Jurkat, Clone E6-1 (cell line): Measurements from ENCODE around the gene HERC2.

ENCODE experiments used
- DNase-seq: peaks from one replicate; pipeline ENCODE4 v3.0.0-alpha.2; 2011; ENCODE audit warnings: low read depth, low spot score
- H3K4me3 ChIP-seq: 2 replicates; pipeline ENCODE4 v1.5.1; 2011; ENCODE audit warnings: mild to moderate bottlenecking, low read length, control low read depth, moderate library complexity

The HERC2 gene

DNA sequence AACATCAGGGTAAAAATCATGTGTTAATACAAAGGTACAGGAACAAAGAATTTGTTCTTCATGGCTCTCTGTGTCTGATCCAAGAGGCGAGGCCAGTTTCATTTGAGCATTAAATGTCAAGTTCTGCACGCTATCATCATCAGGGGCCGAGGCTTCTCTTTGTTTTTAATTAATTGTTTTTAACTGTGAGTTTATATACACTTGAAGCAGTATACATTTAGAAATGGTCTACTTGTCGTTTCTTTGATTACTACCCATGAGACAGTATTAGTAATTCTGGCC is 201.7 kb downstream of the HERC2 start:
- no peak overlapping the region for H3K4me3 ChIP-seq
- DNase-seq, result no peak

DNA sequence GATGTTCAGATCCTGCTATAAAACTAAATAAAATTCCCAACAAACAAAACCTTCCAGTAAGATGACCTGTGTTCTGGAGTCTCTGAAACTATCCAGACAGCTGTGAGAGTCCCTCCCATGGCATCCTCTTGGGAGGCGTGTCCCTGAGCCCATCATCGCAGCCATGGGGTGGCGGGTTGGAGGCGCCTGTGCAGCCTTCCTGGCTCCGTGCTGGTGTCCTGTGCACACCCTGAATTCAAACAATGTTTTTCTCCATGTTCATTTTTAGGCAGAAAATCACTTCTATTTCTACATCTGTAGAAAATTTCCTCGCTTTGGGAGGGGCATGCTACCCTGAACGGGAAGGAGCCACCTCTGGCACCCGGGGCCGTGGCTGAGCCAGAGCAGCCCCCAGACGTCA is 203.4 kb downstream of the HERC2 start:
- DNase-seq, result no peak
- H3K4me3 ChIP-seq, result no peak overlapping the region

DNA sequence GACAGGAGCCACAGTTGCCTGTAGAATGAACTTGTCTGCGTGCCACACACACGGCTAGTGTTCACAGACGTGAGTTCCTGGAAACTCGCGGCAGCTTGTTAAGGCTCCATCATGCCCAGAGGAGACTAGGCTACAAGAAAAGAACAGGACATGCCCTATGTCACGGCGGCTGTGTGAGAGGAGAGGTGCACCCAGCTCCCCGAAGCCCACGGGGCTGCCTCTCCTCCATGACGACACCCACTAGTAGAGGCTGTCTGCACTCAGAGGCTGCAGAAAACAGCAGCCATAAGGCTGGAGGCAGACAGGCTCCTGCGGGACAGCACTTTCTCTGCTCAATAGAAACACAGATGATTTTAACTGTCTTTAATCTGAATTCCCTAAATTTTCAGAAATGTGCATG is 203.9 kb downstream of the HERC2 start:
- DNase-seq, result no peak
- no peak overlapping the region for H3K4me3 ChIP-seq

DNA sequence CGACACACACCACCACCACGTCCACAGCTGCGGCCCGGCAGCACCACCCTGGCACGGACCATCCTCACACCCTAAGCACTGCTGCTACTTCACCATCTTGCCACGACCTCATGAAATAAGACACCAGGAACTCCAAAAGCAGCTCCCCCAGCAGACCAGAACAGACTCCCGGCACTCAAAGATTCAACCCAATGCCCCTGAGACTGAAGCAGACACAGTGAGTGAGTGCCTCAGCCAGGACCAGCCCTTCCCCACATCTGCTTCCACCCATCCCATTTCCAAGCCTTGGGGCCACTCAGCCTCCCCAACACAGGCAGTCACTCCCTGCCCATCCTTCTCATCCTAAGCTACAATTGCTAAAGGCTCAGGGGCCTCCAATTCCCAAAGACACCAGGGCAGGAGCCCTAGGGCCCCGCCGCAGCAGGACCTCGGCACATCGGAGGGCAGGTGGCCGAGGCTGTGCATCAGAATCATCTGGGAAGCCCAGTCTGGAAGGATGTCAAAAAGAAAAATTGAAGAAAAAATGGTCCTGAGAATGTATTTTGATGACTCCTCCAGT is 204.5 kb downstream of the HERC2 start:
- no peak overlapping the region for H3K4me3 ChIP-seq
- no peak for DNase-seq

DNA sequence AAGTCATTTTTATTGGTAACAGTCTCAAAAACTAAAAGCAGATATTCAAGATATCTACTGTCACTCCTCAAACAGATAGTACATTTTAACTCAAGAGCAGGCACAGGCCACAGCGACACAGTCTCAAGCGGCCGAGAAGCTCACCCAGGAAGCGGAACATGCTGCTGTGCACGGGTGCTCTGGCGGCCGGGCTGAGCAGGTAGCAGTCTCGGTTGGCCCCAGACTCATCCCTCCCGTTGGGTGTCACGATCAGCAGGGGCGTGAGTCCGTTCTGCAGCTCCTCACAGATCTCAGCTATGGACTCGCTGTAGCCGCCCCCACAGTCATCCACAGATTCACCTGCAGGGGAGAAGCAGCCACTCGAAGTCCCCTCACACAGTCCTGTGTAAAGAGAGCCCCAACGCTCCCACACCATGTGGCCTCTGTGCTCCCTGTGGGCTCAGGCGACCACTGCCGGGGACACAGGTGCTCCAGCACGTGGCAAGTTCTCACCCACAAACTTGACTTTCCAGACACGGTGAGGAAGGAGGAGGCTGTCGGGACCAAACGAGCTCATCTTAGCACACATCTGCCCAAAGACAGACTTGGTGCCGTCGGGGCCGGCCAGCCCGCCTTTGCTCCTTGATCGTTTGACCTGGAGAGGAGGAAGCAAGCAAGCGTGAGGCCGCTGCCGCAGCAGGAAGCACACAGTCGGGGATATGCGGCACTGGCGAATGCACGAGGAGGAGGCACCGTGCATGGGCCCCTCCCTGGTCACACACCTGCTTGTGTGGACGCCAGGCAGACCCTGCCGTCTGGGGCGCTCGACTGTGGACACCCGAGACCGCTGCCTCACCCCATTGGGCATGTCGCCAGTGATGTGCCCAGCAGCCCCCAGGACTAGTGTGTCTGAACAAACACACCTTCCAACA is 205.2 kb downstream of the HERC2 start:
- H3K4me3 ChIP-seq, result no peak overlapping the region

DNA sequence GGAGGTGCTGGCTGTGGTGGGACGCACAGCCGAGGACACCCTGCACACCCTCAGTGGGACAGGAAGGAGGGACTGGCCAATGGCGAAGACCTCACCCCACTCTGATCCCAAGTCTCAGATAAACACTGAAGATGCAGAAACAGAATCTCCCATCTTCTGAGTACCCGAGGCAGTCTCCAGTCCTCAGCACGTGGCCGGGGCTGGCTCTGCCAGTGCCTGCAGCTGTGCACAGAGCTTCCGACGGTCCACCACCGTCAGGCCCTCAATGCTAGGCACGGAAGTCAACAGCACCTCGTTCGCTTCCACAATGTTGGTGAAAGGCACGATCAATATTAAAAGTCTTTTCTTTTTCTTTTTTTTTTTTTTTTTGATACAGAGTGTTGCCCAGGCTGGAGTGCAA is 206.1 kb downstream of the HERC2 start:
- no peak for DNase-seq
- no peak overlapping the region for H3K4me3 ChIP-seq

More for the DNA sequence above, 205.2 kb downstream of the HERC2 start:
- DNase-seq, result no peak

DNA sequence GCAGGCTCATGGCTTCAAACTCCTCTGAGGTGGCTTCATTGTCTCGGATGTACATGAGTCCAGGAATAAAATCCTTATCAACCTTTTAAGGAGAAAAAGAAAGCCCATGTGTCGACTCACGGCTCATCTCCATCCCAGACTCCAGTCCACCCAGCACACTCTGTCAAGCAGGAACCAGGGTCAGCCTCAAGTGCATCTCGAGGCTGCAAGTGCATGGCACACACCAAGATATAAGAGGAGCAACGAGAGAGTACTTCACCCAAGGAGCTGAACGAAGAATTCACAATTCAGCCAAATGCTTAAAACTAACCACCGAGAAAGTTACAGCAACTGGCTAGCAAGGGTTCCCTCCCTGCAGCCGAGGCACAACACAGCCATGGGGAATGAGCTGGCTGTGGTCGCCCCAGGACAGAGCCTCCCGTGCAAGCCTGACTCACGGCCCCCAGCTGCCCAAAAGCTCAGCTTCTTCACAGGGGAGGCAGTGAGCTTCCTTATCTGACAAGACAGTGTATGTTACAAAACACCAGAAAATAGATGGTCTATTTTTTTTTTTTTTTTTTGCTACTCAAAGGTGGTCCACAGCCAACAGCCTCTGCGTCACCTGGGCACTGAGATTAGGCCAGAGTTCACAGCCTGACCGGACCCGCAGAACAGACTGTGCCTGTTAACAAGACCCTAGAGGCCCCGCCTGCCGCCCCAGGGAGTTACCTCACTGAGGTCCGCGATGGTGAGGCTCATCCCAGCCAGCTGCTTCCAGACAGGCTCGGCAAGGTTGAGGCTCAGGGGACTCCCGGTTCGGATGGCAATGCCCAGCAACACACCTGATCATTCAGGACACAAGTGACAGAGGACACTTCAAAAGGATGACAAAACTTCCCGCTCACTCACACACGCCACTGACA is 207.0 kb downstream of the HERC2 start:
- DNase-seq, result no peak
- no peak overlapping the region for H3K4me3 ChIP-seq

DNA sequence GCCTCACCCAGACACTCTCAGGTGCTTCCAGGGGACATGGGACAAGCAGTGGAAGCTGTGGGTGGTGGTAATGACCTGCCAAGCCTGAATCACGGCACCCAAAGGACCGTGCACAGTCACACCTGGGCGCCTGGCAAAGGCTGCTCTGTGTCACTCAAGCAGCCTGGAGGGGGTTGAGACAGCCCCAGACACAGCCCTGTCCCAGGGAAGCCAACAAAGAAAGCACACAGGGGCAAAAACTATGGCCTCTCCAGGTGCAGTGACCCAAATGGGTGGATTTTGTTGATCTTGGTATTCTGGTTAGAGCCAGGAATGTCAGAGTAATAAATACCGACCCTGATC is 207.9 kb downstream of the HERC2 start:
- DNase-seq, result no peak
- H3K4me3 ChIP-seq, result no peak overlapping the region

DNA sequence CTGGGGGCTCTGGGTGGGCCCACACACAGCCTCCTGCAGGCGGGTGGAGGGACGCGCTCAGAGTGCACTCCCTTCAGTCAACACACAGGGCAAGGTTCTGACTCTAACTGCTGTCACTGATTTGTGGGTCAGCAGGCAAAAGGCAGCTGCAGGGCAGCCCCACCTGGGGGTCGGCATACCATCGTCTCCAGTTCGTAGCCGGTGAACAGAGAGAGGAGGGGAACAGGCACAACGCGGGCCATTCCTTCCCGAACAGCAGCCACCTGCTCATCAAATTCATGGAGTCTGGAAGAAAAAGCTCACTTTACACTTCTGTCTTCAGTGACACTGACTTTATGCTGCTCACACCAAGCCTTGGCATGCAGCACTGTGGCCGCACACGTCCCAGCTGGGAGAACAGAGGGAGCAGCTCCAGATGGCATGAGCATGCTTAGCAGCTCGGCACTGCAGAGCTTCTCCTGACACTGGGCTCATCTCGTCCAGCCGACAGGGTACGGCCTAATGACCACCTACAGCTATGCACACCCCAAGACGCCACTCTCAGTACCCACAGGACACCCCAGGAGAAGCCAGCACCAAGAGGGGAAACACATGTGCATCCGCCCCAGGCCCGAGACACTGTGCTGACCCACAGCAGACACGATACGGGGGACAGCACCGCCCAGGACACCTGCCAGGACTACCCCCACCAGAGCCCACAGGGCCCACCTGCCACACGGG is 208.4 kb downstream of the HERC2 start:
- no peak overlapping the region for H3K4me3 ChIP-seq
- DNase-seq, result no peak

DNA sequence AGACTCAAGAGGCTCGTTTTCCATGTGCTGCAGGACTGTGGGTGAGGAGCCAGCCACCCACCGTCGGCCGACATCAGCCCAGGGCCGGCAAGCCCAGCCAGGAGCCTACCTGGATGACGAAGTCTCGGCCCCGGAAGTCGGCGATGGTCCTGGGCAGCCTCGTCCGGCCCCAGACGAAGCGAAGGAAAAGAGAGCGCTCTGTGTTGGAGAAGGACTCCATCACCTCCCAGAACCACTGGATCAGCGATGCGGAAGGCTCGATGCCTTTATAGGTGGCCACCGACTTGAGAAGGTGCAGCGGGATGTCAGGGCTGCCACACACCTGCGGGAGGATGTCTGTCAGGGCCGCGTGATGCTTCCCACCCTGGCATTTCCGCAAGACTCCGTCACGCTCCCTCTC is 209.0 kb downstream of the HERC2 start:
- no peak for DNase-seq
- no peak overlapping the region for H3K4me3 ChIP-seq

DNA sequence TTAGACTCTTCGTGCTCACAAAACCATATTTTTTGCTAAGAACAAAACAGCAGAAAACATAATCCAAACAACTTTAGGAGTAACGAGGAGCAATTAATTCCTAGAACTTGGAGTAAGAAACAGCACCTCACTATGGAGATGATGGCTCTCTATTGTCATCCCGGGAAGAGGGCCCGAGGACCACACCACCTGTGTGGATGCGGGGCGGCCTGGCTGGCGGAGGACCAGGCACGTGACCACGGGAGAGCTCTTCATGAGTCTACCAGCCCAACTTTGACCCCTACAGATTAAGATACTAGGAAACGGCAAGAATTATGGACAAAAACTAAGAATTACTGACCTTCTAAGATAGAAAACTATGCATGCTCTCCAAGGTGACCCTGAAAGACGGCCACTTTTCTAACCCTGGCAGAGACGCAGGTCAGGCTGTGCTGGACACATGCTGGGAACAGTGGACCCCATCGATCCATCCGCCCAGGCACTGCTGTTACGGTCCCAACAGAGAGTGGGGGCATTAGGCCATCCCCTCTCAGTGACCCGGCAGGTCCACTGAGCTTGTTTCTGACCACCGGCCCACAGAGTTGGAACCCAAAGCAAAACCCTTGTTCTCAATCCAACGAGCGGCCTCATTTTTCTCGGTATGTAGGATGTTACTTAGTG is 209.7 kb downstream of the HERC2 start:
- DNase-seq, result no peak
- H3K4me3 ChIP-seq, result no peak overlapping the region

DNA sequence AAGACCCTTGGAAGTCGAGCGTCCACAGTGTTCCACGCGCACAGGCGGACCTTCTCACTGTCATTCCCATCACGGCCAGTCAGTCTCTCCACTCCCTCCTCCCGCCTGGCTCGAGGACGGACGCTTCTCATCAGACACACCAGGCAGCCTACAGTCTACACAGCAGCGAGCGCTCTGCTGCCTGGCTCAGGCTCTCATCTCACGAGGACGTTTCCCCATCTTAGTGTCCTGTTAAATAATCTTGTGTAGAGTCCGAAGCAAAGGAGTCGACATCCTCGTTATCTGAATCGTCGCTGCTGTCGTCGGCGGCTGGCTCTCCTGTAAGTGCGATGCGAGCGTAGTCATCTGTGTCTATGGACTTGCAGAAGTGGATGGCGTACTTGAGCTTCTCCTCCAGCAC is 210.4 kb downstream of the HERC2 start:
- no peak for DNase-seq
- no peak overlapping the region for H3K4me3 ChIP-seq

DNA sequence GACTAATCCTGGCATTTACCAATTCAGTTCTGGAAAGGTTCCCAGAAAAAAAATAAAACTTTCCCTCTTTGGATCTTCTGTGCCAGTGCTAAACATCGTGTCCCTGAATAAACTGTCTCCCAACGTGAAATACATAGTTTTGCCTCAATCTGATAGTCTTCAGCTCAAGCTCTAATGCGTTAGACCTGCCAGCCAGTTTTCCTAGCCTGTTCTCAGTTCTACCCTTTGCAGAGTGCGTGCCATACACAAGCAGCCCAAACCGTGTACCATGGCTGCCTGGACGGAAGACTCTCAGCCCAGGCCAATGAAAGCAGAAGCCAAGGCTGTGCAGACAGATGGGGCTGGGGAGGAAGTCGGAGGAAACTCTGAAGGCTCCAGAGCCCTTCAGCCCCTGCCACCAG is 211.5 kb downstream of the HERC2 start:
- no peak overlapping the region for H3K4me3 ChIP-seq
- no peak for DNase-seq

DNA sequence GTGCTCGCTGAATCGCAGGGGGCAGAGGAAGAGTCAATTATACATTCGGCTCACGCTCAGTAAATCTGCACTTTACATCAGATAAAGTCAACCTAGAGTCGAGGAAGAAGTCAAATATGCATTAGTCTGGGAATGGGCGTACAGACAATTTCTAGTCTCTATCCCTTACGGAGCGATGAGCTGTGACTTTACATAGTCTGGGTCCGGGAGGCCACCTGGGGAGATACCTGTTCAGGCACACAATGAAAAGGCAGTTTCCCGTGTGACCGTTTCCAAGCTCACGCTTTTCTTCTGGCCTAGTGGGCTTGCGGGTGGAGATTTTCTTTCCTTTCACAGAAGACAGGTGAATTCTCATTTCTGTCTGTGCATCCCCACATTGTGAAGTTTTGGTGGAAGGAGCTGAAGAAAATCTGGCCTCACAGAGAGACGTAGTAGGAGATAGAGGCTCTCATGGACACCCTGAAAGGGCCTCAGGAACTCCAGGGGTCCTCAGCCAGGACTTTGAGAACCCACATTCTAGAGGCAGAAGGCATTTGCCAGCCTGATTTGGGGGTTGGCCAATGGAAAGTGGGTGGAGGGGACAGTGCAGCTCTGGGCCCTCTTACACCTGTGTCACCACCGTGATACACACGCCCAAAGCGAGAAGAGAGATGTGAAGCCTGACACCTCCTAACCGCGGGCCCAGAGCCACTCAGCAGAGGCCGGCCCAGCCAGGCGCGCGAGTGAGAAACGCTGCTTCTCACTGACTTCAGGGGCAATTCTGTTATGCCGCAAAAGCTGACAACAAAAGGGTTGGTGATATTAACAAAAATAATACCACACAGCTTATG is 212.1 kb downstream of the HERC2 start:
- no peak overlapping the region for H3K4me3 ChIP-seq
- no peak for DNase-seq

DNA sequence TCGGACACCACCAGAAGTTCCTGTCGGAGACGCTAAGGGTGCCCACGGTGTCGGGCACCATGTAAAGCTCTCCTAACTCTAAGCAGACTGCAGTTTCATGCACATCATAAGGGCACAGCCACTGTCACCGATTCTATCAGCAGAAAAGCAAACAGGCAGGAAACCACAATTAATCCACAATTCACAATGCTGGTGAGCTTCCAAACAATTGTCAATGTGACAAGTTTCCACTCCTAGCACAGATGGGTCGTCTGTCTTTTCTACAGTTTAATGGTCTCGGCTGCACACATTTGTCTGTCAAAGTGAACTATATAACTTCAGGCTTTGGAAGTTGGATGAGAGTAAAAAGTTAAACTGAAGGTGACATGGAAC is 214.1 kb downstream of the HERC2 start:
- peak overlapping the region; percentile 15; the same call in 1 of the 2 replicates for H3K4me3 ChIP-seq

DNA sequence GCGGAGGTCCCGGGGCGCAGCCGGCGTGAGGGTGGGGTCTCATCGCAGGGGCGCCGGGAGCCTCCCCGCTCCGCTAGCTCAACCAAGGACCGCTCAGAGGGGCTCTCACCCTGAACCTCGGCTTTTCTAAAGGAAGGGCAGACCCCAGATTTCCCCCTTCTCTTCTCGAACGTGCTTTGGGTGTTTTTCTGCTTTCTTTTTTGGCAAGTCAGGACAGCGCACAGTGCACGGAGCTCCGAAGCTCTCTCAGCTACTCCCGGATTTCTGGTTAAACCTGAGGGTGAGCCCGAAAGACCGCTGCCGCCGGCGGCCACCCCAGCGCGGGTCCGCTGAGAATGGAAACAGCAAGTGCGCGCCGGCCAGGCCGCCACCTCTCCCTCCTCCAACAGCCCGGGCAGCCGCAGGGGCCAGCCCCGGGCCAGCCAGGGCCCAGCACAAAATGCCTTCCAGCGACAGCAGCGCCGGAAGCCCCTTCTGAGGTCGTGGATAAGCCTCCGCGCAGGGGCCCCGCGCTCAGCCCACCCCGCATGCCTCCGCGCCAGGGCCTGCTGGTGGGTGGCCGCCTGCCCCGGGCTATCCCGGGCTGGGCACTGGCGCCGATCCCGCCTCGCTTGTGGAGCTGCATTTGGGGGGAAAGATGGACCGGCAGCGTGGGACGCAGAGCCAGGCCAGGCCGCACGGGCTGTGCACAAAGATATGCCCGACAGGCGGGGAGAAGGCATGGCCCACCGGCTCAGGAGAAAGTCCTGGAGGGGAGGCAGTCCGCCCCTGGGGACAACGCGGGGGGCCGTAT is 214.7 kb downstream of the HERC2 start:
- no peak for DNase-seq
- H3K4me3 ChIP-seq, result peak overlapping the region; percentile 35

More for the DNA sequence above, 214.1 kb downstream of the HERC2 start:
- peak; percentile 75 for DNase-seq

DNA sequence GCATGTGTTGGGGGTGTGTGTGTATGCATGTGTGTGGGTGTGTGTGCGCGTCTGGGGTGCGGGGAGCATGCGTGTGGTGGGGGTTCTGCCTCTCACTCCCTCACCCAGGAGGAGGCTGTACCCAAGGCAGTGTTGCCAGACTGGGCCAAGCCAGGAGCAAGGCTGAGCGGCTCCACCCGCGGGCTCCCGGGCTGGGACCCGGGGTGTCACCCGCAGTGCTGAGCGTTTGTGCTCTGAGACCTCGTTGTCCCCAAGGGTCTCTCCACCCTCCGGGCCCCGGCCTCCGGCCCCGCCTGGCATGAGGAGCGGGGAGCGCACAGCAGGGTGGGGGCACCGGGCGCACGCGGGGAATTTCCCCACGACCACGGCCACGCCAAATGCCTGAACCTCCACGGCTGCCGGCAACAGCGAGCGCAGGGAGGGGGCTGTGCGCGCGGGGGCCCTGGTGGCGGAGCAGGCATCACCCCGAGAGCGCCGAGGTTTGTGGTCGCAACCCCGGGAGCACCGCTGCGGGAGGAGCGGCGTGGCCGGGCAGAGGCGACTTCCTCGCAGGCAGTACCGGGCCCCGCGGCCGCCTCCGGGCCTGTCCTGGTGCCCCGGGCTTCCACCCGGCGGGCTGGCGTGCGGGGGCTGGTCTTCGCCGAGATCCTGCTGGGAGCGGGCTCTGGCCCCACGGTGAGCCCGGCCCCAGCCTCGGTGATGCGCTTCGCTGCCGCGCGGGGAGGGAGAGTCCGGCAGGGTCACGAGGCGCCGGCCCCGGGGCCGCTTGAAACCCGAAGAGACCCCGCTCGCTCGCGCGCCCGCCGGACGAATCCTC is 215.5 kb downstream of the HERC2 start:
- DNase-seq, result no peak
- peak overlapping the region; percentile 35 for H3K4me3 ChIP-seq
